ENCODE results near the gene NTSR1. TPM values are rescaled to one million over a fixed set of nuclear protein-coding genes. Genes with fewer than 3 reads are reported as not detected.

The NTSR1 gene
- total and polyA plus RNA-seq, 4 donors = 0.02 to 3.7 (median 0.76) TPM

- DNase-seq = no peak
Measured at GRCh38 chr20:62718546-62718945, 9.9 kb downstream of the NTSR1 start.

DNA sequence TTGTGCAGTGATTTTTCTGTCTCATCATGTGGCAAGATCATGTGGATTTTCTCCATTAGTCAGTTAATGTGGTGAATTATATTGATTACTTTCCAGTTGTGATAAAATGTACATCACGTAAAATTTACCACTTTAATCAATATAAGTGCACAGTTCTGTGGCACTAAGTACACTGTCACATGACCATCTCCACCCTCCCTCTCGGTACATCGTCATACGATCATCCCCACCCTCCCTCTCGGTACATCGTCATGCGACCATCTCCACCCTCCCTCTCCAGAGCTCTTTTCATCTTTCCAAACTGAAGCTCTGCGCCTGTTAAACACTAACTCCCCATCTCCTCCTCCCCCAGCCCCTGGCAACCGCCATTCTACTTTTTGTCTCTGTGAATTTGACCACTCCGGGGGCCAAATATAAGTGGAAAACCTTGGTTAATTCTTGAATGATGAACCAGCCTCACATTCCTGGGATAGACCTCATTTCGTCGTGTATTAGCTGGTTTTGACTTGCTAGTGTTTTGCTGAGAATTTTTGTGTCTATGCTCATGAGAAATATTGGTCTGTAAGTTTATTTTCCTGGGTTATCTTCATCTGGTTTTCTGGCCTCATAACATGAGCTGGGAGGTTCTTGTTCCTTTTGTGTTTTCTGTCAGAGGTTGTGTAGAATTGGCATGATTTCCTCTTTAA, 10.8 kb downstream of the NTSR1 start:
- 82 to 92% methylated on average over 12 of the region's 12 CpGs for WGBS, 2 donors
- TF ChIP-seq CTCF (IDR thresholded peaks at IDR 0.05; ENCODE audit: control extremely low read depth, extremely low read depth) = no peak
- no peak for ATAC-seq (ENCODE audit: insufficient read depth, low FRiP score)
- H3K27me3 ChIP-seq (ENCODE audit: control insufficient read depth in 3 of 3, insufficient read depth in 3 of 3, low read length in 2 of 3) = peaks cover 0 to 23% (median 11%) of the 10 kb centered on the region in 3 donors
- peaks cover 0 to 10% (median 0%) of the 10 kb centered on the region in 4 donors for H3K9me3 ChIP-seq (ENCODE audit: control insufficient read depth in 4 of 4, insufficient read depth in 3 of 4, low read length in 3 of 4)
- no peak overlapping the region for H3K4me3 ChIP-seq
- no peak overlapping the region for H3K27ac ChIP-seq (ENCODE audit: low read depth in 1 of 2, low read length in 1 of 2)
- H3K9ac ChIP-seq (ENCODE audit: insufficient read depth in 1 of 2, low read length in 2 of 2) = no peak overlapping the region
- no peaks in the 10 kb centered on the region for H3K4me1 ChIP-seq (ENCODE audit: control insufficient read depth in 5 of 5, insufficient read depth in 5 of 5, low read length in 5 of 5)
- DNase-seq = no peak
- no peaks in the 10 kb centered on the region for H3K36me3 ChIP-seq (ENCODE audit: control insufficient read depth in 4 of 4, insufficient read depth in 4 of 4, low read length in 4 of 4)

More at GRCh38 chr20:62718546-62718945, 9.9 kb downstream of the NTSR1 start:
- TF ChIP-seq CTCF (IDR thresholded peaks at IDR 0.05; ENCODE audit: control extremely low read depth, extremely low read depth) = no peak
- no peaks in the 10 kb centered on the region for H3K36me3 ChIP-seq (ENCODE audit: control insufficient read depth in 4 of 4, insufficient read depth in 4 of 4, low read length in 4 of 4)
- no peak overlapping the region for H3K27ac ChIP-seq (ENCODE audit: low read depth in 1 of 2, low read length in 1 of 2)
- H3K27me3 ChIP-seq (ENCODE audit: control insufficient read depth in 3 of 3, insufficient read depth in 3 of 3, low read length in 2 of 3) = peaks cover 0 to 22% (median 14%) of the 10 kb centered on the region in 3 donors
- no peak overlapping the region for H3K9ac ChIP-seq (ENCODE audit: insufficient read depth in 1 of 2, low read length in 2 of 2)
- peaks cover 0 to 11% (median 0%) of the 10 kb centered on the region in 4 donors for H3K9me3 ChIP-seq (ENCODE audit: control insufficient read depth in 4 of 4, insufficient read depth in 3 of 4, low read length in 3 of 4)
- ATAC-seq (ENCODE audit: insufficient read depth, low FRiP score) = no peak
- 62 to 77% methylated on average over 12 of the region's 12 CpGs for WGBS, 2 donors
- H3K4me1 ChIP-seq (ENCODE audit: control insufficient read depth in 5 of 5, insufficient read depth in 5 of 5, low read length in 5 of 5) = no peaks in the 10 kb centered on the region
- no peak overlapping the region for H3K4me3 ChIP-seq

GRCh38 chr20:62721511-62722370, 13.1 kb downstream of the NTSR1 start:
- H3K27me3 ChIP-seq (ENCODE audit: control insufficient read depth in 3 of 3, insufficient read depth in 3 of 3, low read length in 2 of 3) = peaks cover 0 to 18% (median 12%) of the 10 kb centered on the region in 3 donors
- ATAC-seq (ENCODE audit: insufficient read depth, low FRiP score) = no peak
- no peak overlapping the region for H3K4me3 ChIP-seq
- 75 to 86% methylated on average over 7 of the region's 7 CpGs for WGBS, 2 donors
- no peak for TF ChIP-seq CTCF (IDR thresholded peaks at IDR 0.05; ENCODE audit: control extremely low read depth, extremely low read depth)
- DNase-seq = no peak
- no peak overlapping the region for H3K9ac ChIP-seq (ENCODE audit: insufficient read depth in 1 of 2, low read length in 2 of 2)
- no peaks in the 10 kb centered on the region for H3K36me3 ChIP-seq (ENCODE audit: control insufficient read depth in 4 of 4, insufficient read depth in 4 of 4, low read length in 4 of 4)
- no peaks in the 10 kb centered on the region for H3K4me1 ChIP-seq (ENCODE audit: control insufficient read depth in 5 of 5, insufficient read depth in 5 of 5, low read length in 5 of 5)
- peaks cover 0 to 12% (median 0%) of the 10 kb centered on the region in 4 donors for H3K9me3 ChIP-seq (ENCODE audit: control insufficient read depth in 4 of 4, insufficient read depth in 3 of 4, low read length in 3 of 4)
- no peak overlapping the region for H3K27ac ChIP-seq (ENCODE audit: low read depth in 1 of 2, low read length in 1 of 2)
